ENCODE results near the gene OR51B6.
"Not testable (repeated sequence)": the region's sequence is repeated elsewhere in the genome, so short reads cannot be mapped to it uniquely, and the experiment has no call there.

OR51B6 gene

GRCh38 chr11:5317292-5317691 is 34.0 kb upstream of the OR51B6 start:
- TF ChIP-seq, protein P1, sequence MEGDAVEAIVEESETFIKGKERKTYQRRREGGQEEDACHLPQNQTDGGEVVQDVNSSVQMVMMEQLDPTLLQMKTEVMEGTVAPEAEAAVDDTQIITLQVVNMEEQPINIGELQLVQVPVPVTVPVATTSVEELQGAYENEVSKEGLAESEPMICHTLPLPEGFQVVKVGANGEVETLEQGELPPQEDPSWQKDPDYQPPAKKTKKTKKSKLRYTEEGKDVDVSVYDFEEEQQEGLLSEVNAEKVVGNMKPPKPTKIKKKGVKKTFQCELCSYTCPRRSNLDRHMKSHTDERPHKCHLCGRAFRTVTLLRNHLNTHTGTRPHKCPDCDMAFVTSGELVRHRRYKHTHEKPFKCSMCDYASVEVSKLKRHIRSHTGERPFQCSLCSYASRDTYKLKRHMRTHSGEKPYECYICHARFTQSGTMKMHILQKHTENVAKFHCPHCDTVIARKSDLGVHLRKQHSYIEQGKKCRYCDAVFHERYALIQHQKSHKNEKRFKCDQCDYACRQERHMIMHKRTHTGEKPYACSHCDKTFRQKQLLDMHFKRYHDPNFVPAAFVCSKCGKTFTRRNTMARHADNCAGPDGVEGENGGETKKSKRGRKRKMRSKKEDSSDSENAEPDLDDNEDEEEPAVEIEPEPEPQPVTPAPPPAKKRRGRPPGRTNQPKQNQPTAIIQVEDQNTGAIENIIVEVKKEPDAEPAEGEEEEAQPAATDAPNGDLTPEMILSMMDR (conservative IDR thresholded peaks at IDR 0.05) = no peak
- H3K27ac ChIP-seq = no peak overlapping the region

DNA sequence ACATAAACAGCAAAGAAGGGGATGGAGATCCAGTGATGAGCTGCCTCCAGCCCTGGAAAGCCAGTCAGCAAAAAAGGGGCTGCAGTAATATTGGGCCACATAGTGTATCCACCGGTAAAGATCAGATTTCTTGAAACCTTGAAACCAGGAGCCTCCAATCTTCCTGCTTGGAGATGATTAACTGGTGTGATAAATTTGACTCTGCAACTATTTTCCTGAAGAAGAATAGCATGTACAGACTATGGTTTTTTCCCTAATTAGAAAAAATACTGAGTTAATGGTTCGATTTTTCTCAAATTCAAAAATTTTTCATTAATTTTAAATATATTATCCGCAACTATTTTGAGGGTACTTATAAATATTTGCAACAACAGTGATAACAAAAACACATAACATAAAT is 27.1 kb upstream of the OR51B6 start, which contains the start of gene OR51B2:
TSS of gene OR51B2 (minus strand) at position 101 of the 400 bp plus-strand sequence. CDS start at position 101, 0 bp downstream.
- no peak within 1 kb of the TSS for H3K27ac ChIP-seq
- TF ChIP-seq, protein P1 (conservative IDR thresholded peaks at IDR 0.05) = no peak

DNA sequence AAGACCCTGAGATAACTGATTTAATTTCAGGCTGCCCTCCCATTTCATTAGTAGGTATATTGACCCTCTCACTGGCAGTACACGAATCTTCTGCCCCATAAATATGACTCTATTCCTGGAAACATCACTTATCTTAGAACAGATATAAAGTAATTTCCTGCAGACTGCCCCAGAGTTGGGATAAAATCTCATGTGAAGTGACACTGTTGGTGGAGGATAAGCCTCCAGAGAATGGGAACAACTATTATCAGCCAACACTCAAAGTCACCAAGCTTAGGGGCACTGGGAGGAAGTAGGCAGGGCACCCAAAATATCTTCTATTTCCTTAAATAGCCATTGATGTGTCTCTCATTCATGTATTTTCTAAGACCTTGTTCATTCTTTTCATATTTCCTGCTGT is 16.1 kb upstream of the OR51B6 start:
- no peak overlapping the region for H3K27ac ChIP-seq
- TF ChIP-seq, protein P1 (conservative IDR thresholded peaks at IDR 0.05) = no peak

- H3K27ac ChIP-seq = no peak overlapping the region
- TF ChIP-seq, protein P1 (conservative IDR thresholded peaks at IDR 0.05) = no peak
Observed at GRCh38 chr11:5336331-5336730, 15.0 kb upstream of the OR51B6 start.

GRCh38 chr11:5337253-5337652 is 14.1 kb upstream of the OR51B6 start:
- not testable (repeated sequence) for H3K27ac ChIP-seq

- TF ChIP-seq, protein P1 (conservative IDR thresholded peaks at IDR 0.05) = no peak
- H3K27ac ChIP-seq = no peak overlapping the region
Observed at GRCh38 chr11:5339771-5340322, 11.5 kb upstream of the OR51B6 start.

- no peak within 1 kb of the TSS for H3K27ac ChIP-seq
- TF ChIP-seq, protein P1 (conservative IDR thresholded peaks at IDR 0.05) = no peak
Observed at GRCh38 chr11:5343474-5344335, 7.6 kb upstream of the OR51B6 start, which contains the start of gene OR51B5. Gene OR51B5, minus strand, starts transcription at chr11:5343524. Its CDS starts 0 bp downstream, at chr11:5343524.

- no peak overlapping the region for H3K27ac ChIP-seq
- TF ChIP-seq, protein P1 (conservative IDR thresholded peaks at IDR 0.05) = no peak
Observed at GRCh38 chr11:5345831-5346230, 5.5 kb upstream of the OR51B6 start.
